HG03045 (cell line): ENCODE results near the gene GUK1.

Experiments
- ATAC-seq: cut with Tn5 transposase; IDR thresholded peaks from one replicate; pipeline ENCODE4 v1.9.1; 2021; ENCODE audit warnings: mild to moderate bottlenecking, moderate library complexity; ENCODE audit not compliant: unreplicated experiment

Gene GUK1

GRCh38 chr1:228148935-228149405, 8.9 kb downstream of the GUK1 start:
- ATAC-seq, result no peak

DNA sequence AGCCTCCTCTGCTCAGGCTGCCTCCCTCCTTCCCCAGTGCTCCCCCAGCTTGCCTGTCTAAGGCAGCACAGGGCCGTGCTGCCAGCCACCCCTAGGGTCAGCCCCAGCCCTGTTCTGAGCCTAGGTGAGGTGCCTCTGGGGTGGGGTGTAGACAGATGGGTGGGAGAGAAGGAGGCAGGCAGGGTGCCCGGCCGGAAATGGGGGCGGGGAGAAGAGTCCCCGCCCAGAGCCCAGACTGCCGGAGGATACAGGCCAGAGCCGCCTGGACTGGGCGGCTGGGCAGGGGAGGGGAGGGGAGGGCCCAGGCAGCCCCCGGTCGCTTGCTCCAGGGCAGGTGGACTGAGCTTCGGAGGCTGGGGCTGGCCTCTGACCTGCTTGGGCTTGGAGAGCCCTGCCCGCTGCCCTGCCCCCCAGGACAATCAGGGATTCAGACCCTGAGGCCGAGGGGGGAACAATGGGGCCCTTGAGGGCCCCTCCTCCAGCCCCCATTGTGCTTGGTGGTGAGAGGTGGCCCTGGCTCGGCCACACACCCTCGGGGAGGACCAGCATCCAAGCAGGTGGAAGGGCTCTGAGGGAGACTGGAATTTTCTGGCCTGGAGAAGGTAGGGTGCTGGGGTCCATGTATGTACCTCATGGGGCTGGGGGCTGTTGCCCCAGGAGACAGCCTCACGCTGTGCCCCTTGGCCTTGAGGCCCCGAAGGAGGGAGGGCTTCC, 9.5 kb downstream of the GUK1 start, which contains the start of gene GJC2:
GJC2 (plus strand) TSS at position 525 of the 714 bp plus-strand sequence. CDS start 7,829 bp downstream, outside the sequence.
- ATAC-seq, result no peak

DNA sequence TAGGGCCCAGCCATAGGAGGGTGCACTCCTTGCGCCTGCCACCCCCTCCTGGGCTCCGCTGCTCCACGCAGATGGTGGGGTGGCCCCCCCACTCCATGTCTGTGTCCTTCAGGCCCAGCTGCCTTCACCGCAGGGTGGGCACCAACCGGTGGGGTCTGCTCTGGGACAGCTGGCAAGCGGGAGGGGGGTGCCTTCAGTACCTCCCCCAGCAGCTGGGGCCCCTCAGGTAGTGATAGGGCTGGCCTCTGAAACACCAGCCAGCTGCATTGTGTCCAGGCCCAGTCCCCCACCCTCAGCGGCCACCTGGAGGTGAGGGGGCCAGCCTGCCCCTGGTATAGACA, 10.0 kb downstream of the GUK1 start:
- no peak for ATAC-seq

GRCh38 chr1:228150461-228151179, 10.5 kb downstream of the GUK1 start:
- no peak for ATAC-seq

- ATAC-seq, result no peak
These were observed 11.3 kb downstream of the GUK1 start for GRCh38 chr1:228151180-228151925.

GRCh38 chr1:228152097-228152917, 12.2 kb downstream of the GUK1 start:
- no peak for ATAC-seq

- ATAC-seq, result no peak
These were observed 12.8 kb downstream of the GUK1 start for GRCh38 chr1:228152918-228153258.

DNA sequence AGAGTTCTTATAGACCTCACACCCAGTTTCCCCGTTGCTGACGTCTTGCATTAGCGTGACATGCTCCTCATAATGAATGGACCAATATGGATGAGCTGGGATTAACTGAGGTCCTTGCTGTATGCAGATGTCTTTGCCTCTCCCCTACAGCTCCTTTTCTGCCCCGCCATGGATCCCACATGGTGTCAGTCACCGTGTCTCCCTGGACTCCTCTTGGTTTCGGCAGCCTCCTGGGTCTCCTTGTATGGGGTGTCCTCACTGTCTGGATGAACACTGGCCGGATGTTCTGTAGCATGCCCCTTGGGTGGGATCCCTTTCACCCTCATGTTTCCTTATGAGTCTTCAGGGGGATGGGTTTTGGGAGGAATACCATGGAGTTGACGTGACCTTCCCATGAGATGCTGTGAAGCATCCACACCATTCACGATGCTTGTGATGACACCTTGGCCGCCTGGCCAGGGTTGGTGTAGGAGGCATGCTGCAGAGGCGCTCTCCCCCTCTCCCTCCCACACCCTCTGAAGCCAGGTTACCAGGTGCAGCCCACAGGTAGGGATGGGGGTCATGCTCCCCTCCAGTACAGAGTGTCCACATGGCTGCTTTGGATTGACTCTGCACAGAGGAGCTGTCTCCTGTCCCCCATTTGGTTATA, 14.1 kb downstream of the GUK1 start:
- ATAC-seq, result no peak

GRCh38 chr1:228154670-228155571, 14.8 kb downstream of the GUK1 start:
- ATAC-seq, result no peak

DNA sequence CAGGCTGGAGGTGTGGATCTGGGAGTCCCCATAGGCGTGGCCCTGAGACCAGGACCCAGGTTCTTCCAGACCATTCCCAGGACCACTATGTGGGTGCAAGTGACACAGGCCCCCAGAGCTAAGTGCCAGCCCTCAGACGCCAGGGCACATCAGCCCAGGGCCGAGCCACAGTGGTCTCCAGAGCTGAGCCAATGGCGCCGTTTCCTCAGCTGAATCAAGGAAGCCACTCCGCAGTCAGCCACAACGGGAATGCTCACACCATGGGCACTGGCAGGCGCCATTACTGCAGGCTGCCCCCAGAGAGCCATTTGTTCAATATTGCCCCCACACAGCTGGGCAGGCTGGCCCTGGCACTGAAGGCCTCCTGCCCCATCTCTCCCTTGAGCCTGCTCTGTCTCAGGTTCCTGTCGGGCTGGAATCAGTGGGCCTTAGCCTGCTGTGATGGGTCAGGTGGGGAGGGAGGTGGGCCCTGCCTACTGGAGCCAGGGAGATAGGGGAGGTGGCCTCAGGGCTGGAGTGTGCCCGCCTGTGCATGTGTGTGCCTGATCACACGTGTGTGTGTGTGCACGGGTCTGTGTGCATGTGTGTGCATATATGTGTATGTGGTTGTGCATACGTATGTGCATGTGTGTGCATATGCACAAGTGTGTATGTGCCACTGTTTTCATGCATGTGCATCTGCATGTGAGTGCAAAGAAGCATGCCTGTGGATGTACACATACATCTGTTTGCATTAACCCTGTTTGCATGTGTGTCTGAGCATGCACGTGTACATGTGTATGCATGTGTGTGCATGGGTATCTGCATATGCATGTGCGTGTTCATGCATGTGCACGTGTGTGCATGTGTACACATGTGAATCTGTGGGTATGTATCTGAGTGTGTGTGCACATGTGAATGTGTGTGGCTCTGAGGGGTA, 15.8 kb downstream of the GUK1 start:
- ATAC-seq, result no peak

DNA sequence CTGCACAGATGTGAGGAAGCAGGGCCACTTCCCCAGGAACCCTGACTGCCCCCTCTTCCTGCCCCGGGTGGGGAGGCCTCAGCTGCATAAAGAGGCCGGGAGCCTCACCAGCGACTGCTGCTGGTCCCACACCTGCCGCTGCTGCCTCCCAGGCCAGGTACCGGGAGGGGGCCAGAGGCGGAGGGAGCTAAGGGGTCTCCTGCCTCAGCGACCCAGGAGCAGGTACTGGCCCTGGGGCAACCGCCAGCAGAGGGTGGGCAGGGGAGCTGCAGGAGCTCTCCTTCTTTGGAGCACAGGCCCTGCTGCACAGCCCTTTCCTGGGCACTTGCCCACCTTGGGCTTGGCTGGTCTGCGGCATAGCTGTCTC, 16.4 kb downstream of the GUK1 start:
- no peak for ATAC-seq

DNA sequence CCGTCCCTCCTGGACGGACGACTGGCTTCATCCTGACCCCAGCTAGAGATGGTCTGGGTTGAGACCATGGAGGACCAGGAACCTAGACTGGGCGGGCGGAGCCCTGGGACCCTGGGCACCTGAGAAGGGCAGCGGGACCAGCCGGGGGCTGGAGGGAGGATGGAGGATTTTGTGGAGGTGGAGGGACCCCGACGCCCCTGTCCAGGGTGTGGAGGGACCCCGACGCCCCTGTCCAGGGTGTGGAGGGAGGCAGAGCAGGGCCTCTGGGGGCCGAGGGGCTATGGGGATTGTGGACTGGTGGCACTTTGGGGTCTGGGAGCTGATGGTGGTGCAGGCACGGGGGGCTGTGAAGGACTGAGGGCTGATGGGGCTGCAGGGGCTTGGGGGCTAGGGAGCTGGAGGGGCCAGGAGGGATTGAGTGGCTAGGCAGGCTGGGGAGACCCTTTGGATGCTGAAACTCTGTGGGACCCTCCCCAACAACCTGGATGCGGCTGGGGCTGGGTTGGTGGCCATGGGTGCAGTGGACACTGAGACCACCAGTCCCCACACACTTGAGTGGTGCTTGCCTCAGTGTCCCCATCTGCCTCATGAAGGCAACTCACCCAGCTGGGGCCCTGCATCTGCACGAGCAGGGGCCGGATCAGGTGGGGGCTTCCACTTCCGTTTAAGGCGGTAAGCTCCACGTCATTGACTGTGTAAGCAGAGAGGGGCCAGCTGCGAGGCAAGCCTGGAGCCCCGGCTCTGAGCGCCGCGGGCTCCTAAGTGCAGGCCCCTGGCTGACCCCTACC, 17.1 kb downstream of the GUK1 start:
- no peak for ATAC-seq

- no peak for ATAC-seq
These were observed 17.6 kb downstream of the GUK1 start for GRCh38 chr1:228157729-228158126.

- no peak for ATAC-seq
These were observed 18.3 kb downstream of the GUK1 start for GRCh38 chr1:228158151-228159007.

GRCh38 chr1:228159008-228159665, 19.1 kb downstream of the GUK1 start:
- ATAC-seq, result no peak

- ATAC-seq, result no peak
These were observed 20.2 kb downstream of the GUK1 start for GRCh38 chr1:228160201-228160761.
